Right lobe of liver (tissue), 6 donors: ENCODE measurements around the gene SRP14. TPM values are rescaled to one million over a fixed set of nuclear protein-coding genes. Genes with fewer than 3 reads are reported as not detected.

Experiments
- ATAC-seq, 4 donors: fragments of 200-7000 bp; cut with Tn5 transposase; one replicate each; pipeline ENCODE4 v1.9.1; 2020; ENCODE audit warnings: mild to moderate bottlenecking in 4 of 4, moderate library complexity in 4 of 4
- DNase-seq, 3 donors: peaks; one replicate each; pipeline ENCODE4 v3.0.0-alpha.2; 2020
- H3K27ac ChIP-seq, 3 donors: fragments of 200-600 bp; one replicate each; pipeline ENCODE4 v1.8.0; 2022
- H3K27me3 ChIP-seq, 2 donors: fragments of 200-600 bp; one replicate each; pipeline ENCODE4 v1.8.0; 2022
- H3K36me3 ChIP-seq, 4 donors: fragments of 200-600 bp; sonication (generic) in 1 of 4; one replicate each; pipeline versions ENCODE4 v1.5.1 to v1.8.0; 2017 to 2022; ENCODE audit warnings: control low read depth in 1 of 4
- H3K4me1 ChIP-seq, 4 donors: fragments of 200-600 bp; sonication (generic) in 1 of 4; one replicate each; pipeline versions ENCODE4 v1.5.1 to v1.8.0; 2017 to 2022; ENCODE audit warnings: control low read depth in 1 of 4
- H3K4me3 ChIP-seq, 3 donors: fragments of 200-600 bp; one replicate each; pipeline ENCODE4 v1.8.0; 2022
- H3K9me3 ChIP-seq, 4 donors: fragments of 200-600 bp; sonication (generic) in 1 of 4; one replicate each; pipeline versions ENCODE4 v1.5.1 to v1.8.0; 2017 to 2022; ENCODE audit warnings: control low read depth in 1 of 4
- POLR2A ChIP-seq: fragments of 450-650 bp; IDR thresholded peaks from one replicate; pipeline ENCODE4 v1.6.1; 2017; ENCODE audit warnings: antibody characterized with exemption, mild to moderate bottlenecking
- WGBS: methylation state at CpG from one replicate; pipeline ENCODE4 v1.1.6; 2018; ENCODE audit warnings: low coverage, low lambda C conversion rate; ENCODE audit not compliant: insufficient coverage; ENCODE audit errors: missing lambda C conversion rate; 5-methylcytosine and 5-hydroxymethylcytosine counted together
- intact Hi-C, 2 donors: fragments of 100-400 bp; cut with DNase I; formaldehyde crosslinking; loops; one replicate each; pipeline versions ENCODE4 v1.11.2 to v1.14.1; 2022
- total RNA-seq, 6 experiments: library from RNA; depleted of rRNA in 2 of 6; stranded (reverse); fragments of >200 nt in 2 of 6; fragmentation: NEBNext Ultra II Directional in 3 of 6; extraction: Animal tissue kit (Norgen Biotek cat#: 25700) in 3 of 6; gene quantifications; one replicate each; pipeline versions ENCODE4 v1.1.0 to v1.2.4, GENCODE V29; 2016 to 2023
- TF ChIP-seq, protein P1 (sequence below), 4 donors: fragments of 200-600 bp in 3 of 4; fragments of 450-650 bp in 1 of 4; IDR thresholded peaks; one replicate each; pipeline versions ENCODE4 v1.5.1 to v1.8.0; 2016 to 2022; ENCODE audit warnings: antibody characterized with exemption in 4 of 4, mild to moderate bottlenecking in 2 of 4
- donor health status: DM: no; HTN: yes; CAD: no.
- donor health status: DM: no; HTN: no; CAD: no.
- donor health status: DM: no; HTN: no; CAD: no.
- donor health status: DM: no; HTN: yes; CAD: no.
- donor health status: DM: no; HTN: yes; CAD: no.

SRP14 gene
- total RNA-seq, 6 experiments from 2014 or later = 57.9 to 277 (median 81.0) TPM

- intact Hi-C loops = loop anchor here in 1 of 2 donors (10.0 kb wide), 2 partner anchors 57 to 227 kb away; partner anchors contain the start of gene BMF
- WGBS = 28% methylated on average over 5 of the region's 15 CpGs
Observed at GRCh38 chr15:40047415-40048210, 8.6 kb upstream of the SRP14 start.

GRCh38 chr15:40046721-40047414 lies 7.9 kb upstream of the SRP14 start:
- Histone ChIP-seq H3K27me3 (no peaks in the 10 kb centered on the region), H3K4me1 (peaks cover 0 to 8% (median 1%) of the 10 kb centered on the region in 4 donors), H3K27ac (peak overlapping the region in 2 of 3 donors; percentile 50 to 53), H3K36me3 (no peaks in the 10 kb centered on the region), H3K9me3 (no peaks in the 10 kb centered on the region), H3K4me3 (no peak overlapping the region)
- WGBS = 84% methylated on average over 2 of the region's 5 CpGs
- no peak for TF ChIP-seq POLR2A
- TF ChIP-seq, protein P1, sequence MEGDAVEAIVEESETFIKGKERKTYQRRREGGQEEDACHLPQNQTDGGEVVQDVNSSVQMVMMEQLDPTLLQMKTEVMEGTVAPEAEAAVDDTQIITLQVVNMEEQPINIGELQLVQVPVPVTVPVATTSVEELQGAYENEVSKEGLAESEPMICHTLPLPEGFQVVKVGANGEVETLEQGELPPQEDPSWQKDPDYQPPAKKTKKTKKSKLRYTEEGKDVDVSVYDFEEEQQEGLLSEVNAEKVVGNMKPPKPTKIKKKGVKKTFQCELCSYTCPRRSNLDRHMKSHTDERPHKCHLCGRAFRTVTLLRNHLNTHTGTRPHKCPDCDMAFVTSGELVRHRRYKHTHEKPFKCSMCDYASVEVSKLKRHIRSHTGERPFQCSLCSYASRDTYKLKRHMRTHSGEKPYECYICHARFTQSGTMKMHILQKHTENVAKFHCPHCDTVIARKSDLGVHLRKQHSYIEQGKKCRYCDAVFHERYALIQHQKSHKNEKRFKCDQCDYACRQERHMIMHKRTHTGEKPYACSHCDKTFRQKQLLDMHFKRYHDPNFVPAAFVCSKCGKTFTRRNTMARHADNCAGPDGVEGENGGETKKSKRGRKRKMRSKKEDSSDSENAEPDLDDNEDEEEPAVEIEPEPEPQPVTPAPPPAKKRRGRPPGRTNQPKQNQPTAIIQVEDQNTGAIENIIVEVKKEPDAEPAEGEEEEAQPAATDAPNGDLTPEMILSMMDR (IDR thresholded peaks at IDR 0.05) = no peak
- intact Hi-C loops = loop anchor here in 1 of 2 donors (10.0 kb wide), 2 partner anchors 58 to 228 kb away; partner anchors contain the start of gene BMF
- ATAC-seq = peak in 1 of 4 donors; percentile 14
- no peak for DNase-seq

More at GRCh38 chr15:40047415-40048210, 8.6 kb upstream of the SRP14 start:
- H3K4me3 ChIP-seq = no peak overlapping the region
- no peaks in the 10 kb centered on the region for H3K36me3 ChIP-seq
- ATAC-seq = peak; percentile 38 to 55 (median 48)
- no peaks in the 10 kb centered on the region for H3K27me3 ChIP-seq
- peak overlapping the region; percentile 43 to 53 (median 50) for H3K27ac ChIP-seq
- H3K4me1 ChIP-seq = peaks cover 0 to 8% (median 1%) of the 10 kb centered on the region in 4 donors
- H3K9me3 ChIP-seq = no peaks in the 10 kb centered on the region
- TF ChIP-seq, protein P1 (IDR thresholded peaks at IDR 0.05) = no peak
- TF ChIP-seq POLR2A = no peak
- peak in 1 of 3 donors; percentile 55 for DNase-seq

DNA sequence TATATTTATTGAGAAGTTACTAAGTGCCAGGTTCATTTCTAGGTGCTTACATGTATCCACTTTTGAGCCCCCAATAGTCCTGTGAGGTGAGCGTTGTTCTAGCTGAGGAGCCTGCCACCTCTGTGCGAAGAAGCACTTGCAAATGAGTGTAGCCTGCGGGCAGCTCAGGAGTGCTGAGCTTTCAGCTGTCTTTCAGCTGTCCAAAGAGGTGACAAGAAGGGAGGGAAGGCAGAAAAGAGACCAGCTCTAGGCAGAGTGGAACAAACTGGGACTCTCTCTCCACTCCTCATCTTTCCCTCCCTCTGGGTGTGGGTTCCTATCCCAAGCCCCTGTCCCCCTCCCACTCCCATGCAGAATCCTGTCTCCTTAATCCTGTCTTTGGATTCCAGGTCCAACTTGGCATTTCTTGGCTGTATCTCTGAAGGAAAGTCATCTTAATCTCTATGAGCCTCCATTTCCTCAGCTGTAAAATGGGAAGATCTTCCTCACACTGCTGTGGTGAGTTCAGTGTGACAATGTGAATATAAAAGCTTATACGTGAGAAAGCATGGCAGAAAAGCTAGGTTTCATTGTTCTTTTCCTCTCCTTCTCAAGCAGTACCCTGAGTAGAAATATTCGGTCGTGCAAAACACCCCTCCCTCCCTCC lies 6.7 kb upstream of the SRP14 start:
- no peak for TF ChIP-seq POLR2A
- TF ChIP-seq, protein P1 (IDR thresholded peaks at IDR 0.05) = no peak
- 78% methylated on average over 6 of the region's 6 CpGs for WGBS
- Histone ChIP-seq H3K36me3 (no peaks in the 10 kb centered on the region), H3K27me3 (no peaks in the 10 kb centered on the region), H3K4me1 (peaks cover 0 to 16% (median 5%) of the 10 kb centered on the region in 4 donors), H3K27ac (peak overlapping the region in 1 of 3 donors; percentile 18), H3K9me3 (no peaks in the 10 kb centered on the region), H3K4me3 (no peak overlapping the region)
- intact Hi-C loops = loop anchor here in 1 of 2 donors (10.0 kb wide), 2 partner anchors 59 to 229 kb away; partner anchors contain the start of gene BMF
- no peak for ATAC-seq
- DNase-seq = no peak
